Hematopoietic multipotent progenitor cell treated with erythropoietin and hydrocortisone succinate and interleukin-3 and kit ligand, for 8 days (in vitro differentiated cells): Measurements from ENCODE around the gene SORCS2.

ENCODE experiments used
- DNase-seq: peaks from one replicate; pipeline ENCODE4 v3.0.0-alpha.2; 2015

Gene SORCS2

GRCh38 chr4:7499661-7500060, 307.3 kb downstream of the SORCS2 start:
- DNase-seq: no peak

DNA sequence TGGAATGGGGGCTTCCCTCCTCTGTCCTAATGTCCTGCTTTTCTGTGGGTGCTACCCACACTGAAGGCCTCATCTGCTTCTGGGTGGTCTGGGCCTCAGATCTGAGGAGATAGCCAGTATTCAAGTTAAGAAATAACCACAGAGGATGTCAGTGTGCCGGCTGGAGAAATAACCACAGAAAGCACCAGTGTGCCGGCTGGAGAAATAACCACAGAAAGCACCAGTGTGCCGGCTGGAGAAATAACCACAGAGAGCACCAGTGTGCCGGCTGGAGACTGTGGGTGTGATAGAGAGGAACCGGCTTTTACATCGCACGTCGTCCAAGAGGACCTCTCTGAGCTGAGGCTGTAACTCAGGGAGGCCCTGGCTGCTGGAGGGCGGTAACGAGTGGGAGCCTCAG, 308.1 kb downstream of the SORCS2 start:
- no peak for DNase-seq

- DNase-seq: no peak
These were observed 309.0 kb downstream of the SORCS2 start for GRCh38 chr4:7501314-7501713.

DNA sequence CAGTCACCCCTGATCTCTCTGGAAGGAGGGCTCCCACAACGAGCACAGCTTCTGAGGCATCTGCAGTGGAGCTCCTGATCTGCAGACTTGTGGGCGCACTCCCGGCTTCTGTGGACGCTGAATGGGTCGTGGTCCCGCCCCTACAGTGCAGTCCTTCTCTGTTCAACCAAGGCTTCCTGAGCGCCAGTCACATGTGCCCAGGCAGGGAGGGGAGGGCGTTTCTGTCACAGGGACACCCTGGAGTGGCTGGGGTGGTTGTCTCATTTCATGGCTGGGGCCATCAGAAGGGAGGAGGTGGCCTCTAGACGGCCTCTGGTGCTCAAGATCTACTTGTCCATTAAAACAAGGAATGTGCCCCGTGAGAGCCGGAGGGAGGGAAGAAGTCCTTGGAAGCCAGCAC, 309.5 kb downstream of the SORCS2 start:
- DNase-seq: no peak

GRCh38 chr4:7503559-7504249, 311.4 kb downstream of the SORCS2 start:
- DNase-seq: no peak

DNA sequence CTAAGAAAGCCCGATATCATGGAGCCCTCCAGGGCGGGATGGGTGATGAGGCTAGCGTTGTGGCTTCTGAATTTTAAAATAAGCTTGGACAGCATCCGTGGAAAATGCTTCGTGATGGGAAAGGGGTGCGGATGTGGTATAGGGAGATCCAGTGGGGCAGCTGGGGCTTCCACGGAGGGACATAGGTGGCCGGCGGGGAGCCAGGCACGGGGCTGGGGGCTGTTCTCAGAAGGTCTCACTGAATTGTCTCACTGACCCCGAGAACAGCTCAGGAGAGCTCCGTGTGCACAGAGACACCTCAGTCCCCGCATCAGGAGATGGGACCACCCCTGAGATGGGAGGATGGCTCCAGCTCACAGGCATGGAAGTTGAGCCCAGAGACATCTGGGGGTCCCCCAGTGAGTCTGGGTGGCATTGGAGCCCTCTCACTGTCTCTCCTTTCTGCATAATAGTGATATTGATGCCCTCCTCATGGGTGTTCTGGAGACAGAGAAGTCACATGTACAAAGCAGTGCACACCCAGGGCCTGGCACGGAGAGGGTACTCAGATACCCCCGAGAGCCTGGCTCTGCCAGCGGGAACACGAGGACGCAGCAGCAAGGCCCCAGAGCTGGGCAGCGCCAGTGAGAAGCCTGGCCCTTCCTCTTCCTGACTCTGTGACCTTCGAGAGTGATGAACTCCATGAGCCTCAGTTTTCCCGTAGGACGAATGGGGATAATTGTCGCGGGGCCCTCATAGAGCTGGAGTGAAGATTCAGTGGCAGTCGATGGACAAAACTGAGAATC, 313.0 kb downstream of the SORCS2 start:
- DNase-seq: no peak

GRCh38 chr4:7506119-7506518, 313.8 kb downstream of the SORCS2 start:
- no peak for DNase-seq

- DNase-seq: no peak
These were observed 314.2 kb downstream of the SORCS2 start for GRCh38 chr4:7506572-7506971.

GRCh38 chr4:7507381-7507780, 315.0 kb downstream of the SORCS2 start:
- no peak for DNase-seq

DNA sequence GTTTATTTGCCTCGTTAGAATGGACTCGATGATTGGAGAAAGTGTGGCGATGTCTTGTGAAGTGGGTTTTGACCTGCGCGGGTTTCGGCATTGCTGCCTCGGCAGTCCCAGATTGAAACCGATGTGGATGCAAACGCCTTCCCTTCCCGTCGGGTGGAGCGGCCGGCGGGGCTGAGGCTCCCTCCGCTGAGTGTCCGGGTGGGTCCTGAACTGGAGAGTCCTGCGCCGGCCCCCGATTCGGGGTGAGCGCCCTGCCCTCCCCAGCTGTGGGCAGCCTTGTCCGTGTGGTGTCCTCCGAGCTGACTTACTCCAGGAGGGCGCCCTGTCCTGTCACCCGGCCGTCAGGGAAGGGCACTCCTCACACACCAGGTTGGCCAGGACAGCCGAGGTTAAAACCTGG, 317.7 kb downstream of the SORCS2 start:
- DNase-seq: no peak

GRCh38 chr4:7510538-7510937, 318.2 kb downstream of the SORCS2 start:
- no peak for DNase-seq

- no peak for DNase-seq
These were observed 319.2 kb downstream of the SORCS2 start for GRCh38 chr4:7511525-7511924.

- DNase-seq: no peak
These were observed 320.1 kb downstream of the SORCS2 start for GRCh38 chr4:7512428-7512827.

DNA sequence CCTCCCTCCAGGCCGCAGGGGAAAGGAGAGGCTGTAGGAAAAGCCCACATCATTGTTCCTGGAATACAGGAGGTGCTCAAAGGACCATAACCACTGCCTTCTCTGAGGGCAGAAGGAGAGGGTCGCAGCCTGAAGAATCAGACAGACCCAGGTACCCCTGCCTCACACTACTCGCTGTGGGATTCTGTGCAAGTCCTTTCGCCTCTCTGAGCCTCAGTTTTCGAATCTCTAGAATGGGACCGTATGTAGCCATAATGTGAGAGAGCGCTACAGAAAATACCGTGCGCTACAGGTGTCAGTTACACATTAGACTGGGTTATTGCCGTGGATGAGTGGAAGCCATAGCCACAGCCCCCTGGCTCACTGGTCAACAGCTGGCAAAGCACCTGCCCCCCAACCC, 320.6 kb downstream of the SORCS2 start:
- no peak for DNase-seq

DNA sequence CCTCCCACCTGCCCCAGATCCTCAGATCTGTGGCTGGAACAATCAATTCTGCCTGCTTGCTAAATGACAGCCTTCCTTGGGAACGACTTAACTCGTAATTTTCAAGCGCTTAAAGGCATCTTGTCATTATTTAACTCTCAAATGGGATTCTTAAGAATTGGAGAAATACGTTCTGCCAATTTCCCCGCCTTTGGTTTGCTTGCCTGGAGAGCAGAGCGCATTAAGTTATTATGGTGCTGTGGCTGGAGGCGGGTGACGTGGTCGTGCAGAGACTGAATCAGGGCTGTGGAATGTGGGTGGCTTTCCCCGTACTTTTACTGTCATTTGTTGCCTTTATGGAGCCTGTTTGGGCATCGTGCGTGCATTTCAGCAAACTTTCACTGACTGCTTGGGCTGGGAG, 321.3 kb downstream of the SORCS2 start:
- DNase-seq: no peak

DNA sequence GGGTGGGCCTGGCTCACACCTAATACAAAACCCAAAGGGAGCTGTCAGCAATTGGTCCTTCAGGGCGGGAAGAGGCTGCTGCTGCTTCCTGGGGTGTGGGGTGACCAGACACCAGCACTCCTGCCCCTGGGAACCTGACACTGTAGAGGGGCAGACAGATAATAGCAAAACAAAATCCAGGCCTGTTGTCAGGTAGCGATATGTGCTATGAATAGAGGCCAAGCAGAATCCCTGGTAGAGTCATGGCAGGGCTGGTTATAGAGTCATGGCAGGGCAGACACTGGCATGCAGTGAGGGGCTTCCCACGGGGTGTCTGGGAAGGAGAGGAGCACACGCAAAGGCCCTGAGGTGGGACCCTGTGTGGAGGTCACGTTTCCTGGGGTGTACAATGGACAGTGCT, 321.9 kb downstream of the SORCS2 start:
- no peak for DNase-seq

DNA sequence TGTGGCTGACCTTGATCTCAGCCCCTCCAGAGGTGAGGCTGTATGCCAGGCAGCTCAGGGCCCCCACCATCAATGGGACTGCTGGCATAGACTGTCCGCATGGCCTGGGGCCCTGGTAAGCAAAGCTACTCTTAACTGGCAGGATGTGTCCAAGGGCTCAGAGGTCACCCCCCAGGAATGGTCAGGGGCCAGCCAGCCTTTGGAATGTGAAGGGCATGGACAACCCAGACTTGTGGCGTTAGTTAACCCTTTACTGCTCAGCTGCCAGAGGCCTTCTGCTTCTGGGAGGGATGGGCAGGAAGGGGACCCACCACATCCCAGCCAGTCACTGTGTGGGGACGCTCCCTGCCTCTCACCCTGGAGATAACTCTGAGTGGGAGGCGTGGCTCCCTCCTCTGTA, 322.5 kb downstream of the SORCS2 start:
- no peak for DNase-seq

- DNase-seq: no peak
These were observed 323.1 kb downstream of the SORCS2 start for GRCh38 chr4:7515390-7515902.

DNA sequence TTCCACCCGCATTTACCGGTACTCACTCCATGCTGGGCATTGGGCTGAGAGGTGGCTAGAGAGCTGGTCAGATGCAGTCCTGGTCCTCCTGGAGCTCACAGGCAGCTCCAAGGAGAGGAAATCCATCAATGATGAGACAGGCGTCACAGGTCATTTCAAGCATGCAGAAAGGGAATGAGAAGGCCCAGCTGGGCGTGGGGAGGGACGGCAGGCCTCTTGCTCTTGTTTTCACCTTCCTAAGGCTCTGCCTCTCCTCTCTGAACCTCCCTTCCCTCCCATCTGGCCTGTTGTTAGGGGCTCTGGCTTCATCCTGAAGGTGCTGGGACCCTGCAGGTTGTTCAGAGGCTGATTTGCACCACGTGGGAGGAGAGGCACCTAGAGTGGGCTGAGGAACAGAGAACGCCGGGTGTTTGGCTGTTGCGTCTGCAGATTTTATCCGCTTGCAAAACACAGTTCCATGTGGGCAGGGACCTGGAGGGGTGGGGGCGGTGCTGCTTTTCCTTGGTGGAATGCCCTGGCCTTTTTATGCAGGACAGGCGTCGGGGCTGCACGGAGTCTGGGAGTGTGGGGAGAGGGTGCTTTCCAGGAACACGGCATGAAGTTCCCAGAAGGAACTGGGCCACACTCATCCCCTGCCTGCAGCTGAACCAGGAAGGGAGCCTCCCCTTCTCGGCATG, 323.9 kb downstream of the SORCS2 start:
- no peak for DNase-seq

- DNase-seq: no peak
These were observed 324.4 kb downstream of the SORCS2 start for GRCh38 chr4:7516773-7517144.

DNA sequence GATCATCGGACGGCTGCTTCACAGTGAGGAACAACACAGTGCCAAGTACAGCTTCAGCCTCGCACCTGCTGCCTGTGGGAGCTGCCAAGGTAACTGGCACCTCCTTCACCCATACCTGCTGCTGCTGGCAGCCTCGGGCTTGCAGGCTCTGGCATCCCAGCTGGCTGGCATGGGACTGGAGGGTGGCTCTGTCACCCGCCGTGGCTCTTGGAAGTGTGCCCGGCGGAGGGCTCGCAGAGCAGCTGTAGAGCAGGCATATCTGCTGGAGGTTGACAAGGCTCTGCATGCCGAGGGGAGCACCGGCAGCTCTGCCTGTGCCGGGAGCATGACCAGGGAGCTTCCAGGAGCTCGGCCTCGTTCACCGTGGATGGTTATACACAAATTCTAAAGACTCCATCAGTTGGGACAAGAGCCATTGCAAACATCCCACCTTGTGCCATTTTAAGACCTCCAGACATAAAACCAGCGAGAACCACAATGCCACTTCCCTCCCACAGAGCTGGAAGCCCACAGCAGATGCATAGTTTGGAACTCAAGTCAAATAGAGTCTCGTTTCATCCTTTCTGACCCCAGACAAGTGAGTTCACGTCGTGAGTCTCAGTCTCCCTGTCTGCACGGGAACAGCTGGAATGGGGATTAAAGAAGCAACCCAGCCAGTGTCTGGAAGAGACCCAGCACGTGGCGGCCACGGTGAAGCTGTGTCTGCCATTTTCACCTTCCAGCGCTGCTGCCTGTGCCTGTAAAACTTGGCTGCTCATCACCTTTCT, 326.7 kb downstream of the SORCS2 start:
- DNase-seq: no peak

DNA sequence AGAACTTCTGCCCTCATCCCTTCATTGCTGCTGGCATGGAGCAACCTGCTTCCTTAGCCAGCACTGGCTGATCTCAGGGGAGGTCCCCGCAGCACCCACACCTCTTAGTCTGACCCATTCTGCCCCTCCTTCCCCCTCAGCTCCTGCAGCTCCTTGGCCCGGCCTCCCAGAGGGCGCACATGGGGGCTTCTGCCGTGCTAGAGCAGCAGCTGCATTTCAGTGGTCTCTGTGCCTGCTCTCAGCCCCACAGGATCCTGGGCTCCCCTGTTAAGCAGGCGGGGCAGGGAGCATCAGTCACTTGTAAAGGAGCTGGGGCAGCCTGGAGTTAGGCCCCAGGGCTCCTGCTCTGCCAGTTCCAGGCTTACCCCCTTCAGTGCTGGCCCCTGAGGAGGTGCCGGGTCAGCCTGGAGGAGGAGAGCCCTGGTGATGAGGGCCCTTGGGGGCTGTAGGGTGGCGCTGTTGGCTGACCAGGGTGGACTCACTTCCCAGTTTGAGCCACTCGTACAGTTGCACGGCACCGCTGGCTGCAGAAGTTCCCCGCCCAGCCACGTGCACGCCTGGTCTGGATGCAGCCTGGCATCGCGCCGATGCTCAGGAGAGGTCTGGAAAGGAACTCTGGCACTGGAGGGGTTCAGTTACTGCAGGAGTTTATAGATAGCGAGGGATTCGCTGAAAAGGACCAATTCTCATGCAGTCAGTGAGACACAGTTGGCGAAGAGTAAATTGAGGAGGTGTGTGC, 327.5 kb downstream of the SORCS2 start:
- no peak for DNase-seq
